GM23248 (cell line): ENCODE measurements around the gene CCDC157. TPM values are rescaled to one million over a fixed set of nuclear protein-coding genes. Genes with fewer than 3 reads are reported as not detected.

ENCODE experiments used
- DNase-seq: peaks from one replicate; pipeline ENCODE4 v3.0.0-alpha.2; 2015
- H2AFZ ChIP-seq: fragments of 200-600 bp; sonication (generic); 2 replicates; pipeline ENCODE4 v1.6.1; 2016; ENCODE audit warnings: antibody characterized with exemption
- H3F3A ChIP-seq: fragments of 200-600 bp; sonication (generic); 2 replicates; pipeline ENCODE4 v1.6.1; 2016; ENCODE audit warnings: mild to moderate bottlenecking, antibody characterized with exemption, mixed run types; ENCODE audit not compliant: insufficient read depth
- H3K27ac ChIP-seq: fragments of 200-600 bp; sonication (generic); 2 replicates; pipeline ENCODE4 v1.5.1; 2016; ENCODE audit warnings: mild to moderate bottlenecking
- H3K27me3 ChIP-seq: fragments of 200-600 bp; sonication (generic); replicated peaks from 2 replicates; pipeline ENCODE4 v1.6.1; 2016; ENCODE audit warnings: mild to moderate bottlenecking; ENCODE audit not compliant: insufficient read depth
- H3K36me3 ChIP-seq: fragments of 200-600 bp; sonication (generic); 2 replicates; pipeline ENCODE4 v1.6.1; 2016; ENCODE audit warnings: low read depth, mild to moderate bottlenecking
- H3K4me1 ChIP-seq: fragments of 200-600 bp; sonication (generic); 2 replicates; pipeline ENCODE4 v1.6.1; 2016; ENCODE audit warnings: mild to moderate bottlenecking; ENCODE audit not compliant: insufficient read depth
- H3K4me2 ChIP-seq: fragments of 200-600 bp; sonication (generic); one replicate; pipeline ENCODE4 v1.6.1; 2016; ENCODE audit warnings: mild to moderate bottlenecking; ENCODE audit not compliant: unreplicated experiment
- H3K4me3 ChIP-seq: fragments of 200-600 bp; sonication (generic); 2 replicates; pipeline ENCODE4 v1.5.1; 2016; ENCODE audit warnings: mild to moderate bottlenecking
- H3K79me2 ChIP-seq: fragments of 200-600 bp; sonication (generic); 2 replicates; pipeline ENCODE4 v1.6.1; 2016; ENCODE audit warnings: mild to moderate bottlenecking; ENCODE audit not compliant: insufficient read depth
- H3K9ac ChIP-seq: fragments of 200-600 bp; sonication (generic); 2 replicates; pipeline ENCODE4 v1.6.1; 2016; ENCODE audit warnings: mild to moderate bottlenecking
- H3K9me2 ChIP-seq: fragments of 200-600 bp; sonication (generic); 2 replicates; pipeline ENCODE4 v1.6.1; 2016; ENCODE audit warnings: mixed run types, mild to moderate bottlenecking, moderate library complexity; ENCODE audit not compliant: insufficient read depth
- H3K9me3 ChIP-seq: fragments of 200-600 bp; sonication (generic); one replicate; pipeline ENCODE4 v1.6.1; 2017; ENCODE audit warnings: low read depth
- H4K20me1 ChIP-seq: fragments of 200-600 bp; sonication (generic); 2 replicates; pipeline ENCODE4 v1.6.0; 2016; ENCODE audit not compliant: insufficient read depth
- EZH2 ChIP-seq: fragments of 200-600 bp; sonication (generic); IDR thresholded peaks from 2 replicates; pipeline ENCODE4 v1.6.1; 2018; ENCODE audit warnings: antibody characterized with exemption, mild to moderate bottlenecking; ENCODE audit not compliant: insufficient read depth, poor library complexity, severe bottlenecking
- EZH2phosphoT487 ChIP-seq: fragments of 200-600 bp; sonication (generic); IDR thresholded peaks from 2 replicates; pipeline ENCODE4 v1.6.1; 2018; ENCODE audit warnings: antibody characterized with exemption, moderate library complexity, mild to moderate bottlenecking, low read depth; ENCODE audit not compliant: insufficient read depth
- whole genome bisulfite sequencing, 2 experiments: methylation state at CpG; one replicate each; pipeline ENCODE4 v1.1.6; 2015 to 2017; ENCODE audit warnings: low lambda C conversion rate in 2 of 2, low coverage in 1 of 2; ENCODE audit errors: missing lambda C conversion rate in 2 of 2; 5-methylcytosine and 5-hydroxymethylcytosine counted together
- in situ Hi-C: fragments of 300-500 bp; cut with MboI; formaldehyde crosslinking; loops from 2 replicates; pipeline ENCODE4 v1.15.0; 2020
- polyA plus RNA-seq: library from polyadenylated mRNA; unstranded; fragments of >200 nt; fragmentation: Nextera tagmentation; extraction: Ambion mirVana; gene quantifications from 2 replicates; pipeline ENCODE4 v1.2.1, GENCODE V29; 2016
- total RNA-seq: library from RNA; depleted of rRNA; stranded (reverse); fragments of >200 nt; shearing (Covaris generic); gene quantifications from 2 replicates; pipeline ENCODE4 v1.2.3, GENCODE V29; 2014

CCDC157 gene
- total and polyA plus RNA-seq, 2 experiments from 2014 or later = 2.7 to 5.0 TPM

GRCh38 chr22:30406400-30406799 lies 49.6 kb downstream of the CCDC157 start:
- 81 to 82% methylated on average over 6 of the region's 6 CpGs for WGBS, 2 experiments
- Histone ChIP-seq H3K36me3 (peaks cover 33% of the 10 kb centered on the region), H2AFZ (no peak overlapping the region), H4K20me1 (no peaks in the 10 kb centered on the region), H3K9me3 (no peaks in the 10 kb centered on the region), H3K9ac (no peak overlapping the region), H3K4me3 (no peak overlapping the region), H3K4me1 (peaks cover 28% of the 10 kb centered on the region), H3K79me2 (peaks cover 75% of the 10 kb centered on the region), H3K9me2 (no peaks in the 10 kb centered on the region), H3K4me2 (no peak overlapping the region), H3K27me3 (no peaks in the 10 kb centered on the region), H3K27ac (no peak overlapping the region), H3F3A (peaks cover 36% of the 10 kb centered on the region)
- DNase-seq = no peak
- in situ Hi-C loops = no loop called here
- TF ChIP-seq EZH2 (no peak), EZH2phosphoT487 (no peak)

DNA sequence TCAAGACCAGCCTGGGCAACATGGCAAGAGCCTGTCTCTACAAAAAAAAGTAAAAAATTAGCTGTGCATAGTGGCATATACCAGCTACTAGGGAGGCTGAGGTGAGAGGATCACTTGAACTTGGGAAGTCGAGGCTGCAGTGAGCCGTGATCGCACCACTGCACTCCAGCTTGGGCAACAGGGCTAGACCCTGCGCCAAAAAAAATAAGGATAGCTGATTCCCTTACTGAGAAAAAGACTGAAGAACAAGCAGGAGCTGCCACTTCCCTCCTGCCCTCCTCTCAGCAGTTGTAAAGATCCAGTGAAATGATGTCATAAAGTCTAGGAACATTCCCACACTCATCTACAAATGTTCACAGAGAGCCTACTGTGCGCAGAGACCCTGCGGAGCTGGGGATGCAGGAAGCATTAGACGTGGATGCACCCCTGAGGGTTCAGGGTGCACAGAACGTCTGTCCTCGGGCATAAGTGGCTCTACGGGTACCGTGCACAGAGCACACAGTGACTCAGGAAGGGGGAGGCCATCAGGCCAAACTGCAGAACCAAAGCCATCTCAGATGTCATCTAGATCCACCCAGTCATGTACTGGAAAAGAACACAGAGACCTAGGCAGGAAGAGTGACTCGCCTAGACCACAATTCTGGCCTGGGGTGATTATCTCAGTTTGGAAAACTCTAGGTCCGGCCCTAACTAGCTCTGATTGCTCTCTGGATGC lies 51.7 kb downstream of the CCDC157 start:
- WGBS, 2 experiments = 50 to 51% methylated on average over 13 of the region's 13 CpGs
- 0 out of 2 replicates have a peak overlapping the region, but pooled peaks have one; percentile 30 for H3K4me3 ChIP-seq

GRCh38 chr22:30411780-30412179 lies 55.0 kb downstream of the CCDC157 start:
- Histone ChIP-seq H4K20me1 (no peaks in the 10 kb centered on the region), H3K9me2 (no peaks in the 10 kb centered on the region), H3K4me3 (no peak overlapping the region), H3K4me2 (no peak overlapping the region), H3K4me1 (peaks cover 44% of the 10 kb centered on the region), H3K9ac (no peak overlapping the region), H2AFZ (no peak overlapping the region), H3K9me3 (no peaks in the 10 kb centered on the region), H3K36me3 (peaks cover 58% of the 10 kb centered on the region), H3K79me2 (peaks cover 38% of the 10 kb centered on the region), H3F3A (peaks cover 63% of the 10 kb centered on the region), H3K27ac (peak overlapping the region; percentile 41; the same call in 1 of the 2 replicates), H3K27me3 (no peaks in the 10 kb centered on the region)
- no peak for DNase-seq
- 95 to 100% methylated on average over 3 of the region's 3 CpGs for WGBS, 2 experiments
- in situ Hi-C loops = no loop called here
- no peak for TF ChIP-seq EZH2phosphoT487
- no peak for TF ChIP-seq EZH2

More for the DNA sequence above, 51.7 kb downstream of the CCDC157 start:
- no peak for TF ChIP-seq EZH2
- TF ChIP-seq EZH2phosphoT487 = no peak
- Histone ChIP-seq H3K4me2 (no peak overlapping the region), H3K4me1 (peaks cover 21% of the 10 kb centered on the region), H3K27ac (peak overlapping the region; percentile 91), H3K9me2 (no peaks in the 10 kb centered on the region), H2AFZ (no peak overlapping the region), H3K9me3 (no peaks in the 10 kb centered on the region), H3K36me3 (peaks cover 39% of the 10 kb centered on the region), H3K27me3 (no peaks in the 10 kb centered on the region), H3K9ac (peak overlapping the region; percentile 69), H3K79me2 (peaks cover 67% of the 10 kb centered on the region), H4K20me1 (no peaks in the 10 kb centered on the region), H3F3A (peaks cover 49% of the 10 kb centered on the region)
- DNase-seq = peak; percentile 90
- in situ Hi-C loops = no loop called here

- Histone ChIP-seq H3K4me3 (no peak overlapping the region), H3K9me3 (no peaks in the 10 kb centered on the region), H3K4me1 (peaks cover 44% of the 10 kb centered on the region), H3F3A (peaks cover 64% of the 10 kb centered on the region), H3K27ac (peak overlapping the region; percentile 41), H3K9ac (0 out of 2 replicates have a peak overlapping the region, but pooled peaks have one; percentile 5), H3K4me2 (no peak overlapping the region), H4K20me1 (no peaks in the 10 kb centered on the region), H2AFZ (no peak overlapping the region), H3K27me3 (no peaks in the 10 kb centered on the region), H3K36me3 (peaks cover 60% of the 10 kb centered on the region), H3K9me2 (no peaks in the 10 kb centered on the region), H3K79me2 (peaks cover 31% of the 10 kb centered on the region)
- in situ Hi-C loops = no loop called here
- DNase-seq = no peak
- TF ChIP-seq EZH2 (no peak), EZH2phosphoT487 (no peak)
- WGBS, 2 experiments = 96 to 97% methylated on average over 4 of the region's 4 CpGs
These were observed 56.2 kb downstream of the CCDC157 start for GRCh38 chr22:30413001-30413400.
